Endothelial cell of umbilical vein (primary cell): Measurements from ENCODE around the gene BCL11B. TPM values are rescaled to one million over a fixed set of nuclear protein-coding genes. Genes with fewer than 3 reads are reported as not detected.

Source experiments
- BruUV-seq: library from RNA; stranded (reverse); fragments of 400-500 nt; replicated peaks from 2 replicates; lab custom pipeline; 2021; lab: Mats Ljungman, UMichigan
- CTCF ChIA-PET: fragments of 300-600, 350-600 bp; sonication (Branson Sonifier 250); formaldehyde crosslinking; loops from one replicate; lab custom pipeline; 2021; ENCODE audit warnings: antibody characterized with exemption, inconsistent platforms; lab: Charles Lee
- POLR2A ChIA-PET: fragments of 300-600, 350-600 bp; sonication (Branson Sonifier 250); formaldehyde crosslinking; loops from one replicate; lab custom pipeline; 2021; ENCODE audit warnings: antibody characterized with exemption, inconsistent platforms; lab: Charles Lee
- DNase-seq: peaks from one replicate; pipeline ENCODE4 v3.0.0-alpha.2; 2011; ENCODE audit warnings: low read depth, low spot score
- FAIRE-seq: peaks from 2 replicates; lab custom pipeline; 2011; peaks lifted over from hg19 to GRCh38; lab: Jason Lieb, UNC
- H2AFZ ChIP-seq: 2 replicates; pipeline ENCODE4 v1.6.0; 2012; ENCODE audit warnings: low read depth, low read length, control low read depth, inconsistent platforms
- H3K27ac ChIP-seq: 2 replicates; pipeline ENCODE4 v1.5.1; 2011; ENCODE audit warnings: low read depth, mild to moderate bottlenecking, control low read depth, low read length, moderate library complexity; ENCODE audit not compliant: insufficient read depth
- H3K27me3 ChIP-seq, 2 experiments: 2 replicates each; pipeline versions ENCODE4 v1.6.0 to v1.6.1; 2011; ENCODE audit warnings: low read length in 2 of 2, mixed read lengths in 1 of 2; ENCODE audit not compliant: control insufficient read depth in 2 of 2, insufficient read depth in 2 of 2
- H3K36me3 ChIP-seq, 2 experiments: 2 replicates in 1 of 2; 3 replicates in 1 of 2; pipeline ENCODE4 v1.5.1; 2011; ENCODE audit warnings: low read length in 2 of 2, mild to moderate bottlenecking in 1 of 2, moderate library complexity in 1 of 2; ENCODE audit not compliant: control insufficient read depth in 2 of 2, insufficient read depth in 2 of 2; ENCODE audit errors: extremely low read depth in 1 of 2
- H3K4me1 ChIP-seq: 3 replicates; pipeline ENCODE4 v1.5.1; 2011; ENCODE audit warnings: mild to moderate bottlenecking, low read length; ENCODE audit not compliant: control insufficient read depth, insufficient read depth; ENCODE audit errors: extremely low read depth
- H3K4me2 ChIP-seq: 2 replicates; pipeline ENCODE4 v1.6.1; 2011; ENCODE audit warnings: low read length, control low read depth, mixed read lengths; ENCODE audit not compliant: insufficient read depth
- H3K4me3 ChIP-seq, 3 experiments: fragments of 200-600 bp in 1 of 3; sonication (generic), shearing (Covaris generic) in 1 of 3; replicated peaks in 1 of 3; 2 replicates each; pipeline ENCODE4 v1.5.1; 2011 to 2016; ENCODE audit warnings: control low read depth in 3 of 3, low read length in 3 of 3, mild to moderate bottlenecking in 2 of 3, inconsistent platforms in 1 of 3, low read depth in 1 of 3, moderate library complexity in 1 of 3; ENCODE audit not compliant: insufficient read depth in 1 of 3
- H3K79me2 ChIP-seq: 2 replicates; pipeline ENCODE4 v1.6.0; 2012; ENCODE audit warnings: low read length, inconsistent platforms; ENCODE audit not compliant: control insufficient read depth, insufficient read depth
- H3K9ac ChIP-seq: replicated peaks from 2 replicates; pipeline ENCODE3; 2011; ENCODE audit warnings: low read length, control low read depth; ENCODE audit not compliant: insufficient read depth; ENCODE audit errors: extremely low read depth
- H3K9me1 ChIP-seq: replicated peaks from 3 replicates; pipeline ENCODE4 v1.6.0; 2011; ENCODE audit warnings: mild to moderate bottlenecking, low read length; ENCODE audit not compliant: control insufficient read depth, insufficient read depth; ENCODE audit errors: extremely low read depth
- H3K9me3 ChIP-seq: replicated peaks from 2 replicates; pipeline ENCODE4 v1.5.1; 2012; ENCODE audit warnings: low read length, inconsistent platforms; ENCODE audit not compliant: control insufficient read depth, insufficient read depth
- H4K20me1 ChIP-seq: replicated peaks from 2 replicates; pipeline ENCODE3; 2011; ENCODE audit warnings: mild to moderate bottlenecking, low read length; ENCODE audit not compliant: control insufficient read depth, insufficient read depth; ENCODE audit errors: extremely low read depth
- CTCF ChIP-seq, 2 donors: IDR thresholded peaks; 1 replicate in 1 of 2; 2 replicates in 1 of 2; pipeline ENCODE4 v1.5.1; 2011; ENCODE audit warnings: low read length in 2 of 2, mild to moderate bottlenecking in 2 of 2, moderate library complexity in 2 of 2, control low read depth in 1 of 2, inconsistent platforms in 1 of 2, low read depth in 1 of 2; ENCODE audit not compliant: insufficient read depth in 1 of 2; ENCODE audit errors: extremely low read depth in 1 of 2
- EZH2 ChIP-seq: IDR thresholded peaks from 2 replicates; pipeline ENCODE4 v1.6.1; 2012; ENCODE audit warnings: borderline replicate concordance, low read depth, mild to moderate bottlenecking, moderate library complexity, low read length, inconsistent platforms; ENCODE audit not compliant: severe bottlenecking
- FOS ChIP-seq: IDR thresholded peaks from 2 replicates; pipeline ENCODE4 v1.6.1; 2011; ENCODE audit warnings: mild to moderate bottlenecking, low read length, moderate library complexity, borderline replicate concordance; ENCODE audit not compliant: insufficient read depth
- GATA2 ChIP-seq: IDR thresholded peaks from 2 replicates; pipeline ENCODE4 v1.7.0; 2011; ENCODE audit warnings: low read depth, mild to moderate bottlenecking, moderate library complexity, mixed read lengths, low read length; ENCODE audit not compliant: insufficient read length, insufficient read depth
- JUN ChIP-seq: IDR thresholded peaks from 2 replicates; pipeline ENCODE4 v1.6.1; 2011; ENCODE audit warnings: borderline replicate concordance, low read depth; ENCODE audit not compliant: insufficient read length, insufficient read depth
- MAX ChIP-seq: IDR thresholded peaks from 2 replicates; pipeline ENCODE4 v1.6.1; 2011; ENCODE audit not compliant: insufficient read depth, insufficient read length
- MYC ChIP-seq: IDR thresholded peaks from one replicate; pipeline ENCODE4 v1.6.1; 2011; ENCODE audit warnings: mild to moderate bottlenecking, low read depth, low read length
- POLR2A ChIP-seq: IDR thresholded peaks from 2 replicates; pipeline ENCODE4 v1.6.1; 2012; ENCODE audit warnings: low read depth, mild to moderate bottlenecking, control low read depth, low read length
- POLR2AphosphoS5 ChIP-seq: IDR thresholded peaks from 2 replicates; pipeline ENCODE4 v1.6.1; 2012; ENCODE audit warnings: low read depth, mild to moderate bottlenecking, control low read depth, low read length, moderate library complexity; ENCODE audit not compliant: insufficient read depth
- dilution Hi-C: fragments of 300-500 bp; cut with MboI; formaldehyde crosslinking; loops from one replicate; pipeline ENCODE4 v1.15.0; 2019; ENCODE audit warnings: low sequenced_read_pairs; ENCODE audit not compliant: extremely low pct_ligation_motif_present
- intact Hi-C: fragments of 100-400 bp; cut with micrococcal nuclease; formaldehyde crosslinking; loops from one replicate; pipeline ENCODE4 v1.10.0; 2022
- polyA plus RNA-seq, 4 experiments: library from polyadenylated mRNA; depleted of rRNA in 3 of 4; stranded (reverse) in 3 of 4; unstranded in 1 of 4; fragments of >200 nt; gene quantifications; 2 replicates each; pipeline versions ENCODE4 v1.2.1 to v1.2.3, GENCODE V29; 2011 to 2012; ENCODE audit warnings: missing spikeins in 1 of 4
- total RNA-seq: library from RNA; stranded (reverse); gene quantifications from 2 replicates; pipeline ENCODE4 v1.2.3, GENCODE V29; 2021

Gene BCL11B
- total and polyA plus RNA-seq, 2 donors (not counting 3 experiments of a cell fraction or from before 2014, with no cell fraction given) = 0.03 to 0.07 TPM

GRCh38 chr14:99212646-99213045 lies 59.4 kb downstream of the BCL11B start:
- DNase-seq = no peak
- BruUV-seq = no TSS peak
- Histone ChIP-seq H3K9me1 (no peaks in the 10 kb centered on the region), H3K4me3 (no peak overlapping the region), H4K20me1 (no peaks in the 10 kb centered on the region), H2AFZ (no peak overlapping the region), H3K79me2 (no peaks in the 10 kb centered on the region), H3K9ac (no peak overlapping the region), H3K9me3 (no peaks in the 10 kb centered on the region), H3K27ac (no peak overlapping the region), H3K4me1 (no peaks in the 10 kb centered on the region), H3K36me3 (no peaks in the 10 kb centered on the region), H3K27me3 (no peaks in the 10 kb centered on the region), H3K4me2 (no peak overlapping the region)
- TF ChIP-seq POLR2A = no peak
- no peak for TF ChIP-seq GATA2
- no peak for TF ChIP-seq MAX
- TF ChIP-seq CTCF (IDR thresholded peaks at IDR 0.05; ENCODE audit: extremely low read depth in 1 of 2, insufficient read depth in 1 of 2, low read depth in 1 of 2, low read length in 2 of 2) = no peak
- no peak for TF ChIP-seq POLR2AphosphoS5
- no peak for TF ChIP-seq JUN
- TF ChIP-seq EZH2 = no peak
- no peak for TF ChIP-seq MYC
- TF ChIP-seq FOS = no peak
- intact Hi-C loops (no loop called here), dilution Hi-C loops (no loop called here)
- ChIA-PET CTCF (no interaction called here), POLR2A (no interaction called here)
- FAIRE-seq = no peak
